Subcutaneous abdominal adipose tissue (tissue), 5 donors: ENCODE measurements around the gene C14orf132.

Source experiments
- H3K27ac ChIP-seq: one replicate; pipeline ENCODE4 v1.7.0; 2013; ENCODE audit warnings: low read depth, mild to moderate bottlenecking, inconsistent platforms, low read length, moderate library complexity
- H3K27me3 ChIP-seq, 5 donors: one replicate each; pipeline ENCODE4 v1.7.0; 2013; ENCODE audit warnings: low read length in 5 of 5, inconsistent platforms in 1 of 5; ENCODE audit not compliant: control insufficient read depth in 5 of 5, insufficient read depth in 4 of 5
- H3K36me3 ChIP-seq, 5 donors: one replicate each; pipeline ENCODE4 v1.7.0; 2013; ENCODE audit warnings: low read length in 5 of 5; ENCODE audit not compliant: control insufficient read depth in 5 of 5, insufficient read depth in 5 of 5
- H3K4me1 ChIP-seq, 5 donors: one replicate each; pipeline ENCODE4 v1.7.0; 2013; ENCODE audit warnings: low read length in 5 of 5, mild to moderate bottlenecking in 3 of 5, moderate library complexity in 1 of 5; ENCODE audit not compliant: control insufficient read depth in 5 of 5, insufficient read depth in 5 of 5
- H3K4me3 ChIP-seq, 5 donors: one replicate each; pipeline ENCODE4 v1.7.0; 2013; ENCODE audit warnings: low read length in 5 of 5, low read depth in 1 of 5
- H3K9ac ChIP-seq, 5 donors: one replicate each; pipeline ENCODE4 v1.7.0; 2013; ENCODE audit warnings: low read length in 5 of 5, mild to moderate bottlenecking in 4 of 5, moderate library complexity in 3 of 5
- H3K9me3 ChIP-seq, 5 donors: one replicate each; pipeline ENCODE4 v1.7.0; 2013; ENCODE audit warnings: low read length in 5 of 5; ENCODE audit not compliant: control insufficient read depth in 5 of 5
- donor health status: healthy.
- donor health status: healthy.
- donor health status: healthy.
- donor health status: healthy.
- donor health status: healthy.

Gene C14orf132

GRCh38 chr14:96121660-96122395, 82.7 kb downstream of the C14orf132 start:
- Histone ChIP-seq H3K36me3 (no peaks in the 10 kb centered on the region), H3K9me3 (peaks cover 0 to 2% (median 0%) of the 10 kb centered on the region in 5 donors), H3K27ac (no peak overlapping the region), H3K27me3 (no peaks in the 10 kb centered on the region), H3K4me3 (peak overlapping the region in 1 of 5 donors; percentile 33), H3K9ac (no peak overlapping the region), H3K4me1 (peaks cover 0 to 32% (median 26%) of the 10 kb centered on the region in 5 donors)

GRCh38 chr14:96122496-96122895, 83.3 kb downstream of the C14orf132 start:
- Histone ChIP-seq H3K4me1 (peaks cover 0 to 39% (median 31%) of the 10 kb centered on the region in 5 donors), H3K9me3 (peaks cover 0 to 2% (median 0%) of the 10 kb centered on the region in 5 donors), H3K4me3 (peak overlapping the region in 1 of 5 donors; percentile 33), H3K27ac (no peak overlapping the region), H3K27me3 (no peaks in the 10 kb centered on the region), H3K36me3 (no peaks in the 10 kb centered on the region), H3K9ac (no peak overlapping the region)

GRCh38 chr14:96125536-96125935, 86.4 kb downstream of the C14orf132 start:
- Histone ChIP-seq H3K4me3 (no peak overlapping the region), H3K9me3 (no peaks in the 10 kb centered on the region), H3K36me3 (no peaks in the 10 kb centered on the region), H3K27ac (no peak overlapping the region), H3K4me1 (peaks cover 0 to 38% (median 31%) of the 10 kb centered on the region in 5 donors), H3K27me3 (no peaks in the 10 kb centered on the region), H3K9ac (no peak overlapping the region)

GRCh38 chr14:96126339-96126782, 87.2 kb downstream of the C14orf132 start:
- Histone ChIP-seq H3K27ac (no peak overlapping the region), H3K27me3 (no peaks in the 10 kb centered on the region), H3K36me3 (no peaks in the 10 kb centered on the region), H3K4me1 (peaks cover 0 to 38% (median 27%) of the 10 kb centered on the region in 5 donors), H3K9me3 (no peaks in the 10 kb centered on the region), H3K4me3 (no peak overlapping the region), H3K9ac (no peak overlapping the region)

- H3K9me3 ChIP-seq = no peaks in the 10 kb centered on the region
- no peak overlapping the region for H3K27ac ChIP-seq
- no peak overlapping the region for H3K4me3 ChIP-seq
- H3K36me3 ChIP-seq = no peaks in the 10 kb centered on the region
- H3K27me3 ChIP-seq = peaks cover 0 to 2% (median 0%) of the 10 kb centered on the region in 5 donors
- H3K9ac ChIP-seq = no peak overlapping the region
- peaks cover 0 to 34% (median 27%) of the 10 kb centered on the region in 5 donors for H3K4me1 ChIP-seq
These were observed 87.7 kb downstream of the C14orf132 start for GRCh38 chr14:96126783-96127271.

GRCh38 chr14:96129128-96129736, 90.1 kb downstream of the C14orf132 start:
- H3K4me1 ChIP-seq = peaks cover 0 to 24% (median 19%) of the 10 kb centered on the region in 5 donors
- H3K36me3 ChIP-seq = no peaks in the 10 kb centered on the region
- H3K4me3 ChIP-seq = no peak overlapping the region
- no peak overlapping the region for H3K9ac ChIP-seq
- peaks cover 0 to 3% (median 0%) of the 10 kb centered on the region in 5 donors for H3K27me3 ChIP-seq
- H3K27ac ChIP-seq = no peak overlapping the region
- H3K9me3 ChIP-seq = no peaks in the 10 kb centered on the region

DNA sequence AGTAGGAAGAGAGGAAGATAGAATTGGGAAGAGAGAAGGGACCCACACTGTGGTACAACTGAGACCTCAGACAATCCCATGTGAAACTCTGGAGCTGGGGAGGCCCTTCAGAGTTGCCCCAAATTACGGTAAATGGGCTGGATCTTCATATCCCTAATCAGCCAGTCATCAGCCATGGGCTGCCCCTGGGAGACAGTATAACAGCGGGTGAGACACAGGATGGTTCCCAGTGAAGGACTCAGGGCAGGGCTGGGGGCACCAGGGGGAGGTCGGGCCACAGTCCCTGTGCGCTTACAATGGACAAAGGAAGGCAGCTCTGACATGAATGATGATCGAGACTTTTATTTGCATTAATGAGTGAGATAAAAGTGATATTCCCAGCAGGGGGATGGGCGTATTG, 91.2 kb downstream of the C14orf132 start:
- no peaks in the 10 kb centered on the region for H3K36me3 ChIP-seq
- H3K4me1 ChIP-seq = peaks cover 0 to 21% (median 18%) of the 10 kb centered on the region in 5 donors
- no peak overlapping the region for H3K27ac ChIP-seq
- H3K9me3 ChIP-seq = no peaks in the 10 kb centered on the region
- no peak overlapping the region for H3K9ac ChIP-seq
- H3K27me3 ChIP-seq = peaks cover 0 to 3% (median 0%) of the 10 kb centered on the region in 5 donors
- no peak overlapping the region for H3K4me3 ChIP-seq

DNA sequence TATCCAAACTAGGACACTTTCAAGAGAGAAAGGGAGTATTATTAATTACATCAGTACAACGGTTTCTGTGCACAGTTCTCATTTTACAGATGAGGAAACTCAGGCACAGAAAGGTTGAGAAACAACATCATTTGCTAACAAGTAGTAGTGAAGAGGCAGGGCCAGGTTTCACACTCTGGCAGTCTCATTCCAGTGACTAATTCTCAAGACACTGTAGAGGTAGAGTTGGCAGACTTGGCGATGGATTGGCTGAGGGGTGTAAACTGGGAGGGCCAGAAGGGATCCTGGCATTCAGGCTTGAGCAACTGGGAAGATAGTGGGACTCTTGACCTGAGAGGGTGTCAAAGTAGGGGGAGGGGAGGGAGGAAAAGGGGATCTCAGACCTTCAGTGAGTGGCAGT, 91.7 kb downstream of the C14orf132 start:
- Histone ChIP-seq H3K4me1 (peaks cover 0 to 17% (median 14%) of the 10 kb centered on the region in 5 donors), H3K4me3 (no peak overlapping the region), H3K27ac (no peak overlapping the region), H3K9me3 (no peaks in the 10 kb centered on the region), H3K27me3 (peaks cover 0 to 3% (median 0%) of the 10 kb centered on the region in 5 donors), H3K36me3 (no peaks in the 10 kb centered on the region), H3K9ac (no peak overlapping the region)

GRCh38 chr14:96131836-96132235, 92.7 kb downstream of the C14orf132 start:
- no peak overlapping the region for H3K9ac ChIP-seq
- no peak overlapping the region for H3K4me3 ChIP-seq
- no peaks in the 10 kb centered on the region for H3K36me3 ChIP-seq
- peaks cover 0 to 13% (median 6%) of the 10 kb centered on the region in 5 donors for H3K4me1 ChIP-seq
- H3K27me3 ChIP-seq = peaks cover 0 to 3% (median 0%) of the 10 kb centered on the region in 5 donors
- no peak overlapping the region for H3K27ac ChIP-seq
- H3K9me3 ChIP-seq = no peaks in the 10 kb centered on the region

- H3K27me3 ChIP-seq = peaks cover 0 to 3% (median 0%) of the 10 kb centered on the region in 5 donors
- H3K9me3 ChIP-seq = peaks cover 6 to 16% (median 13%) of the 10 kb centered on the region in 5 donors
- no peaks in the 10 kb centered on the region for H3K36me3 ChIP-seq
- no peak overlapping the region for H3K9ac ChIP-seq
- H3K4me3 ChIP-seq = no peak overlapping the region
- H3K27ac ChIP-seq = no peak overlapping the region
- peaks cover 0 to 8% (median 0%) of the 10 kb centered on the region in 5 donors for H3K4me1 ChIP-seq
These were observed 95.3 kb downstream of the C14orf132 start for GRCh38 chr14:96134508-96134907.
